Hepatocyte (in vitro differentiated cells): ENCODE results near the gene COX5B.

Source experiments
- EZH2phosphoT487 ChIP-seq: fragments of 200-600 bp; sonication (generic); IDR thresholded peaks from one replicate; pipeline ENCODE4 v1.6.1; 2018; ENCODE audit warnings: antibody characterized with exemption, mild to moderate bottlenecking, low read depth, moderate library complexity; ENCODE audit not compliant: unreplicated experiment, severe bottlenecking
- TF ChIP-seq, protein P1 (sequence below): fragments of 200-600 bp; sonication (generic); IDR thresholded peaks from 2 replicates; pipeline ENCODE4 v1.5.1; 2016; ENCODE audit warnings: antibody characterized with exemption, mild to moderate bottlenecking; ENCODE audit not compliant: poor library complexity

DNA sequence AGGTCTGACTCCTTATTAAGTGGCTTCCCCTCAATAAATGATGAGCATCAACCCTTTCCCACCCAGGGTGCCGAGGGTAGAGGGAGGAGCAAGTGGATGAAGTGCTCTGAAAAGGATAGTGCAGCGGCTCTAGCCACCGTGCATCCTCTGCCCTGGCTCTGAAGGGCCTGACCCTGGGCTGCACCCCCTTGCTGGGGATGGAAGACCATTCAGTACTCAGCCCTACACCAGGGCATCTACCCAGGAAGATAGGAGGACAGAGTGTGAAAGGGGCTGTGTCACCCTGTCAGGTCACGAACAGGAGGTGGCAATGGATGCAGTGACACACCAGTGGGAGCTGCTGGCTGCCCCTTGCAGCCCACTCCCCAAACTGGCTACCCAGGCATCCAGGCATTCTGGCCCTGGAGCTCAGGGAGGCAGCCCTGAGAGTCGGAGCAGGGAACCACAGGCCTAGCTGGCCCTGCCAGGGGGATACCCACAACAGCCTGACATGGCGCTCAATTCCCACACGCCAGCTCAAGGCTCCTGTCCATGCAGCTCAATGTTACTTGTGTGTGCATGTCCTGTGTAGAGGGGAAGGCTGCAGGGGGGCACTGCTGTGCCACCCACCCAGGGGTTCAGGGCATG, 10.4 kb downstream of the COX5B start:
- TF ChIP-seq, protein P1, sequence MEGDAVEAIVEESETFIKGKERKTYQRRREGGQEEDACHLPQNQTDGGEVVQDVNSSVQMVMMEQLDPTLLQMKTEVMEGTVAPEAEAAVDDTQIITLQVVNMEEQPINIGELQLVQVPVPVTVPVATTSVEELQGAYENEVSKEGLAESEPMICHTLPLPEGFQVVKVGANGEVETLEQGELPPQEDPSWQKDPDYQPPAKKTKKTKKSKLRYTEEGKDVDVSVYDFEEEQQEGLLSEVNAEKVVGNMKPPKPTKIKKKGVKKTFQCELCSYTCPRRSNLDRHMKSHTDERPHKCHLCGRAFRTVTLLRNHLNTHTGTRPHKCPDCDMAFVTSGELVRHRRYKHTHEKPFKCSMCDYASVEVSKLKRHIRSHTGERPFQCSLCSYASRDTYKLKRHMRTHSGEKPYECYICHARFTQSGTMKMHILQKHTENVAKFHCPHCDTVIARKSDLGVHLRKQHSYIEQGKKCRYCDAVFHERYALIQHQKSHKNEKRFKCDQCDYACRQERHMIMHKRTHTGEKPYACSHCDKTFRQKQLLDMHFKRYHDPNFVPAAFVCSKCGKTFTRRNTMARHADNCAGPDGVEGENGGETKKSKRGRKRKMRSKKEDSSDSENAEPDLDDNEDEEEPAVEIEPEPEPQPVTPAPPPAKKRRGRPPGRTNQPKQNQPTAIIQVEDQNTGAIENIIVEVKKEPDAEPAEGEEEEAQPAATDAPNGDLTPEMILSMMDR, result no peak
- no peak for TF ChIP-seq EZH2phosphoT487
